Inflammatory macrophage treated with lipopolysaccharide for 1 hour (primary cell): ENCODE measurements around the gene MAGI1.

ENCODE experiments used
- DNase-seq, 2 donors: peaks; one replicate each; pipeline ENCODE4 v3.0.0-alpha.2; 2020 to 2022

Gene MAGI1

DNA sequence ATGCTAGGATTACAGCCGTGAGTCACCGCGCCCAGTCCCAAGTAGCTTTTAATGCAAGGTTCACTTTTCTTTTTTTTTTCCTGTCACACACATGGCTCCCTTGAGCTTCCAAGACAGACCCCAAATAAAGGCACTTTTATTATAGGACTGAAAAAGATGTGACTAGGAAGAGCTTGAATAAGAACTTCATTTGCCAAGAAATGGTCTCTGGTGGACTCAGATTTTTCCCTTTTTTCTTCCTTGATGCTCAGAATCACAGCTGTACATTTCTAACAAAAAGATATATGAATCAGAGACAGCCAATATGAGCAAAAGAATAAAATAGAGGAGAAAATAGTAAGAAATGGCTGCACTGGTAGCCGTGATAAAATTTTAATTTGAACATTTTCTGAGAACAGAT is 337.2 kb downstream of the MAGI1 start:
- DNase-seq: no peak

DNA sequence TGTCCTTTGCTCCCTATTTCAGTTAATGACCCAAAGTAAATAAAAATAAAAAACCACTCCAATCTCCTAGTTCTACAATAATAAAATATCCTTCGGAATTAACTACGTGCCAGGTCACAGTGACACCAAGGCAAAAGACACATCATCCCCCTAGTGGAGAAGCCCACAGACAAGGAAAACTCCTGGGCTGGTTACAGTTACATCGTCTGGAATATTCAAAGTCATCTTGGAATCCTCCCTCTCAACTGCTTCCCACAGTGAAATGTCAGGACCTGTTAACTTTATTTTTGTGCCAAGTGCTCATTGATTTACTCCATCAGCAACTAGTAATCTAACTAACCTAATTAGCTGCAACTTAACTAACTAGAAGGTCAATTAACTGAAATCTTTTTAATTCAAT is 349.3 kb downstream of the MAGI1 start:
- DNase-seq: no peak

DNA sequence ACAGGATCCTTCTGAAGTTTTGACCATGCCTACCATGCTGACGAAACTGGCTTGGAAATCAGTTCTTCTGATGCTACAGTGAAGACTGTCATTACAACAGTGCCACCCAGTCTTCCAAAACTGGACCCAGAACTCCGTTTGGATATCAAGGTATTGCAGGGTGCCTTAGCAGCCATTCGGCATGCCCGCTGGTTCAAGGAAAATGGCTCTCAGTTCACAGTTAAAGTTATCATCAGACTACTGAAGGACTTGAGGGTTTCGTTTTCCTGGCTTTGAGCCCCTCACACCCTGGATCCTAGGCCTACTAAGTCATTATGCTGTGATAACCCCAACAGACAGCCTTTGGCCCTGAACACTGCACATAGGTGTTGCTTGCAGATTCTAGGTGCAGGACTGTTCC is 351.0 kb downstream of the MAGI1 start:
- no peak for DNase-seq

DNA sequence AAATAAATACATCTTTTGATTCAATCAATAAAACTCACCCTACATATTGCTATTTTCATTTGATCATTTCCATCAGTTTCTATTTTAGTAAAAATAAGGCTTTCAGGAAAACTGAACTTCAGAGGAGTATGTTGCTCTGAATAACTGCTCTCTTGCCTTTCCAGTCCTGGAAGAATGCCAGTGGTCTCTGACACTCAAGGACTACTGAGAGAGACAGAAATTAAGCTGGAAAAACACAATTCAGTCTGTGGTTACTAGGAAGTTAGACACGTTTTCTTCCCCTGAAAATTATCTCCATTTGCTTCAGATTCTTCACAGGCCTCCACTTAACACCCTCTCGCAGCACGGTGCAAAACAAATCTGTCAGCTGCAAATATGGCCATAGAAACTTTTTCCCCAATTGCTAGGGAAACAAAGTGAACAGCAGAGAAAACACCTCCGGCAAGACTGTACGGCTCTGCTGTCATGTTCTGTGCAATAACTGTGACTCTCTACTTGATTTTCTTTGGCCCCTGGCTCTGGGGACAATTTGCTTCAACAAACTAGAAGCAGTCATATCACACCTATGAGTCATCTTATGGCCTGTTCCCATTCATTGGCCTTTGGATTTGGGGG is 353.0 kb downstream of the MAGI1 start:
- no peak for DNase-seq

DNA sequence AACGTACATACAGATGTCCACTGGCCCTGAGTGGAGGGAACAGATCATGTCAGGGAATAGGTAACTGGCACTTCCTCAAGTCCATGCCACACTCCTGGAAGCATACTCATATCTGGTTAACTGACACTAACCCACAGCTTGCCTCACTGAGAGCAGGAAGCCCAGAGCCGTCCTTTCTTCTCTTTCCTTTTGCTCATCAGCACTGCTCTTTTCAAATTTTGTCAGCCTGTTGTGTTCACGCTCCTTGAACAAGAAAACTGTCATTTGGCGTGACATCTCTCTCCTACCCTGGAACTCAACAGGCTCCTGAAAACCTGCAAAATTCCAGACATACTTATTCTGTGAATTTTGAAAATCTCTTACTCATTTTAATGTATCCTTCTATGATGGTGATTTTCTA is 360.2 kb downstream of the MAGI1 start:
- DNase-seq: no peak

DNA sequence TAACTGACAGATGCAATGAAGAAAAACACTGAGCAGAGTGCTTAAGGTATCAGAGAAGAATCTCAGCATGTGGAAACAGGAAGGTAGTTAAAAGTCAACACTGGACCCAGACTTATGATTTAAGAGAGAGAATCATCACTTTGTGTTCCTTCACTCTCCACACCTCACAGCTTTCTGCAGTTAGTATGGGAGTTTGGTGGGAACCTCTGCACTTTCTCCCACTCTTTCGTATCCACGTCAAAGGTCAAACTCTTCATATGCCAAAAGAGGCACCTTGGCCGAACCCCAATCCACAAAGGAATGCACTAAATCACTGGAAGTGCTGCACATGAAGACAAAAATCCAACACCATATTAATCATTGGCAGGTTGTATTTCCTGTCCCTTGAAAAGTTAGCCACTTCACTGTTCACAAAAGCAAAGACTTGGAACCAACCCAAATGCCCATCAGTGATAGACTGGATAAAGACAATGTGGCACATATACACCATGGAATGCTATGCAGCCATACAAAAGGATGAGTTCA is 361.2 kb downstream of the MAGI1 start:
- DNase-seq: no peak

DNA sequence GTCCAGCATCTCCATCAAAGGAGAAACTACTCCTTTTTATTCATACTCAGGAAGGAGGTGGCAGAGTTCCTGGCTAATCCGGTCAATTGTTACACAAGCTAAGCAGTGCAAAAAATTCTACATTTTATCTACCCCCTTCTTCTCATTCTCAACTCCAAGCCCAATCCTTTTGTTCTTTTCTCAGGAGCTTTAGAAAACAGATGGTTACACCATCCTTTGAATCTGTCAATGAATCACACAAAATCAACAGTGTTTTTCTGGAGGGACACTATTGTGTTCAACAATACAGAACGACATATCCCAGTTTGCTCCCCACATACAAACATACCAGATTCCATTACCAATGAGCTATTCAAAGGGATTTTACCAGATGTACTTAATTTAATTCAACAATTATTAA is 362.1 kb downstream of the MAGI1 start:
- DNase-seq: no peak

DNA sequence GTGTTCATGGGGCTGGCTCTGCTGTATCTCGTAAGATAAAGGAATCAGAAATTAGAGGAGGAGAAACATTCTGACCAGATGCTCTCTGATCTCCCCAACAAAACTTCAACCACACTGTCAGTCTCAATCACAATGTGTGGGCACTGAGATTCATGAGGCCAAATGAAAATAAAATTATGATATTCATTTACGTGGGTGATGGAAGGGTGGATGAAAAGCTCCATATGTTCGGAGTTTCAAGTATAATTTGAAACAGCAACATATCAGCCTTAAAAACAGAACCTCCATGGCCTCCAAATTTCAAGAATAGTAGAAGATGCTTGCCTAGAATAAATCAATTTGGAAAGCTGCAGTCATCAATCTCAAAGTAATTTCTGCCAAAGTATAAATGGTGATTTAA is 363.7 kb downstream of the MAGI1 start:
- DNase-seq: no peak

DNA sequence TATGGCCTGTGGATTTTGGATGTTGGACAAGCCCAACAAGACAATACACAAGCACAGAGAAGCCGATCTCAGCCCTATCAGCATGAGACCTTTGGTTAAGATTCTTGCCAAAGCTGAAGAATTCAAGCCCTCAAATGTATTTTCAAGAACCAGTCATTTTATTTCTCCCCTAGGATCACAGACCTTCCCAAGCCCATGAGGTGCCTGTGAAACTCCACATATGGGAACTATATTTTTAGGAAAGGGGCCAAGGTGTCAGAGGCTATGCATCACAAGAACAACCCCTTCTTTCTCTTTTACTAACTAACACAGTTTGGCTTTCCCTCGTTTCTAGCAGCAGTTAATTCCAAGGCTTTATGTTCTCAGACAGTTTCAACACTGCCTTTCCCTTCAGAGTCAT is 364.5 kb downstream of the MAGI1 start:
- DNase-seq: no peak

DNA sequence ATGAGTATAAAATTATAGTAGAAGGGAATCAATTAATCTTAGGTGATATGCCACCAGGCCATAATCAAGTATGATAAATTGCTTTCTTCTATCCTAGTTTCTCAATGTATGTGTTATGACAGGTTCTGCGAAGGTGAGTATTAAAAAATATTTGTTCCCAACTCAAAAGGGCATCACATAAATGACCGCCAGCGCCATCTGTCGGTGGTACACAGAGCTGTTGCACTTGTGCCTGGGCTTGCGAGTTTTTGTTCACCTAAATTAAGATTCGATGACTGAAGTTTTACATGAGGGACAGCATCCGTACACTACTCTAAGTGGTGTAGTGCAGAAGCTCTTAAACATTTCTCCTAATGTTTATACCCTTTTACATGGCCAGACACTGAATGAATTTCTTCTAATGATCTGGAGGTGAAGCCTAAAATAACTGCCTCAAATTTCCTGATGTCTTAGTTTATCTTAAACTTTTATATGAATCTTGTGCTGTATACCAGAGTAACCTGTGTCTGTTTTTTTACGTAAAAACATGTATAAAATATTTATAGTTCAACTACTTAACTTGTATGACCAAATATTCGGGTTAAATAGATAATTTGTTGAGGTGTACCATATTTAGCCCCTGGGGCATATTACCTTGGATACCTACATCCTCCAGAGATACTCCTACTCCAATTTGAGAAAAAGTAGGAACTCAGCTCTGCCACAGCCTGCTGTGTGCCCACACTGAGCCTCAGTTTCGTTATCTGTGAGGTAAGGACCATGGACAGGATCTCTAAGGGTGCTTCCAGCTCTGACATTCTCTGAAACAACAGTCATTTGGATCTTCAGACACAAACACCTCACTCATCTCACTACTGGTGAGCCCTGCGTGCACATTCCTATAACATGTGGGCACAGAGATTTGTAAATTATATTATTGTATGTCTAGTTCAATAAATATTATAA is 365.6 kb downstream of the MAGI1 start:
- DNase-seq: peak; percentile 1 to 30

DNA sequence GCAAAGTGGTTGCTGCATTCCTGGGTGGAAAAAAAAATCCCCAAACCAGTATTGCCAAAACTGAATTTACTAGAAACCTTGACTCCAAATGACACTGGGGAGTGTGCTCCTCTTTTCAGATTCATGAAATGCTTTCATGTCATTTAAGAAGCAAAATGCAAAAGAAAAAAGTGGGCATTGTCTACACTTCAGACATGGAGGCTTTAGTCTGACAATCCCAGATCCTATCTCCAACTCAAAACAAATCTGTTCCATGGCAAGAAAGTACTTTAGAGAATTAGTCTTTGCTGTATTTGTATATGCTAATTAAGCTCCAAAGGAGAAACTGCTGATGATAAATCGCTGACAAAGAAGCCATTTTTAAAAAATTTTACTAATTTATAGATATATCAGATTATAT is 366.7 kb downstream of the MAGI1 start:
- no peak for DNase-seq

DNA sequence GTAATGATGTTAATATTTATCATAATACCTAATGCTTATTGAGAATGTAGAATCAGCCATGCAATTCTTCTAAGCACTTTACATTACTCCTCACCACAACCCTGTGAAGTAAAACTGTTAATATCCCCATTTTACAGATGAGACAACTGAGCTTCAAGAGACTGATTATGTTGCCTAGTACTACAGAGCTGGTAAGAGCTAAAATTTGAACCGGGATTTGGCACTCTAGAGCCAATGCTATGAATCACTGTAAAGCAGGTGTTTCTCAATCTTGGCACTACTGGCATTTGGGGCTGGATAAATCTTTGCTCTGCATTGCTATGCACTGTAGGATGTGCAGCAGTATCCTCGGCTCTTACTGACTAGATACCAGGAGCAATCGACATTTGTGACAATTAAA is 367.7 kb downstream of the MAGI1 start:
- no peak for DNase-seq

DNA sequence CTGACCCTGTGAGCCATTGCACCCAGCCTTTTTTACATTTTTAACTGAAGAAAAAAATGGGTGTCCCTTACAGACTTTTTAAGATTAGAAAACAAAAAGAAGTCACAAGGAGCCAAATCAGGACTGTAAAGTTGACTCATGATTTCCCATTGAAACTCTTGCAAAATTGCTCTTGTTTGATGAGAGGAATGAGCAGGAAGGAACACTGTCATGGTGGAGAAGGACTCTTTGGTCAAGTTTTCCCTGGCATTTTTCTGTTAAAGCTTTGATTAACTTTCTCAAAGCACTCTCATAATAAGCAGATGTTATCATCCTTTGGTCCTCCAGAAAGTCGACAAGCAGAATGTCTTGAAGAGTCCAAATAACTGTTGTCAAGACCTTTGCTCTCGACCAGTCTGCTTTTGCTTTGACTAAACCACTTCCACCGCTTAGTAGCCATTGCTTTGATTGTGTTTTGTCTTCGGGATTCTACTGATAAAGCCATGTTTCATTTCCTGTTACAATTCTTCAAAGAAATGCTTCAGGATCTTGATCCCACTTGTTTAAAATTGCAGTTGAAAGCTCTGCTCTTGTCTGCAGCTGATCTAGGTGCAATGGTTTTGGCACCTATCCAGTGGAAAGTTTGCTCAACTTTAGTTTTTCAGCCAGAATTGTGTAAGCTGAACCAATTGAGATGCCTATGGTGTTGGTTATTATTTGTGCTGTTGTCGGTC is 369.4 kb downstream of the MAGI1 start:
- DNase-seq: no peak

DNA sequence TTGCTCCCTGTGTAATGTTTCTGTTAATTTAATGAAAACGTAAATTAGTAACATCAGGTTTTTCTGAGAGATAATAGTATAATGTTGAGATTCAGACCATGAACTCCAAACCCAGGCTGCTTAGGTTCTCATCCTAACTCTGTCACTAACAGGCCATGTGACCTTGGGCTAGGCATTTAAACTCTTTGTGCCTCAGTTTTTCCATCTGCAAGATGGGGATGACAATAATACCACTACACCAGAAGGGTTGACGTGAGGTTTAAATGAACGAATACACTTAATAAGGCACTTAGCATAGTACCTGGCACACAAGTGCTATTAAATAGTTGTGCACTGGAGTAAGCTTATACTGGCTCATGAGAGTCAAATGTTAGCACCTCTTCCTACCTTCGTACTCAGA is 370.8 kb downstream of the MAGI1 start:
- DNase-seq: no peak

DNA sequence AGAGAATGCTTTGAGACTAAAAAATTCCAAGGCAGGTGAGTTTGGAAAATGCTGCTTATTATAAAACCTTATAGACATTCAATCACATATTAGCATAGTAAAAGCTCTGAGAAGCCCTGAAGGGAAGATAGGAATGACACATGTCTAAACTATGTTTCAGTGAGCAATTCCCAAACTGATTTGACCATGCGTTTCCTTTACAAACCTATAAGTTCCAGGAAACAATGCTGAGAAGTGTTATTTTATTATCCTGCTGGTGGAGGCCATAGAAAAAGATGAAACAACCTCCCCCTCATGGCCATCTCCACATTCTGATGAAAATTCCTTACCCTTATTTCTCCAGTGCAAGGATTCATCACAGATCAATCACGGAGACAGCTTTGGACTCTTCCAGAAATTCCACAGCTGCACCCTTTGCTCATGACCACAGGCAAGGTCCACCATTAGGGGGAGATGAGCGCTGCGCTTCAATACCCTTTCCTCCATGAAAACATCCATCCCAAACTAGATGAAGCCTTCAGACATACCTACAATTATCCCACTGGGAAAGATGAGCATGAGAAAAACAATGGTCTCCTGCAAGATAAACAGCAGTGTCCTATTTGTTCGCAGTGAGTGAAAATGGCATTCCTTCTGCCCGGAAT is 372.1 kb downstream of the MAGI1 start:
- no peak for DNase-seq

DNA sequence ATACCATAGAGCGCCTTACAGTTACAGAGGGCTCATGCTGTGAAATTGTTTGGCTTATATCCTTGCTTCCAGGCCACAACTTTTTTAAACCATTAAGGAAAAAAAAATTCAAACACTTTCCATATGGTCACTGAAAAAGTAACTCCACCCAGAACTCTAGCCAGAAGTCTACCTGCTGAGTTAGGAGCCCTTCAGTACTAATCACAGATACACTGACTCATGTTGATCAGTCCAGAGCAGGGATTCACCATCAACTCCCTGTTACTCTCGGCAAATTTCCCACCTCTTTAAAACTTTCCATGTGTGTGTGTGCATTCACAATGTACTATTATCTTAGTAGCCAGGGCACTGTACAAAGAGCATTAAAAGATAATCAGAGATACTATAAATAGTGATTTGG is 372.8 kb downstream of the MAGI1 start:
- no peak for DNase-seq

DNA sequence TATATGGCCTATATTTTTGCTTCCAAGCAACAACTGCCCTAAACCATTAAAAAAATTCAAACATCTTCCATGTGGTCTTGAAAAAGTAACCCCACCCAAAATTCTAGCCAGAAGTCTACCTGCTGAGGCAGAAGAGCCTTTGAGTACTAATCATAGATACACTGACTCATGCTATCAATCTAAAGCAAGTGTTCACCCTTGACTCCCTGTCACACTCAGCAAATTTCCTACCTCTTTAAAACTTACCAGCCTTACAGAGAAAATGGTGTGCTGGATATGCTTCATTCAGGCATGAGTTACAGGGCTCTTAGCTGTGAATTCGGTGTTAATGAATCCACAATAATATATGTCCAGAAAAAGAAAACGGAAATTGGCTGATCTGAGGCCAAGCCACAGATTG is 373.8 kb downstream of the MAGI1 start:
- no peak for DNase-seq

DNA sequence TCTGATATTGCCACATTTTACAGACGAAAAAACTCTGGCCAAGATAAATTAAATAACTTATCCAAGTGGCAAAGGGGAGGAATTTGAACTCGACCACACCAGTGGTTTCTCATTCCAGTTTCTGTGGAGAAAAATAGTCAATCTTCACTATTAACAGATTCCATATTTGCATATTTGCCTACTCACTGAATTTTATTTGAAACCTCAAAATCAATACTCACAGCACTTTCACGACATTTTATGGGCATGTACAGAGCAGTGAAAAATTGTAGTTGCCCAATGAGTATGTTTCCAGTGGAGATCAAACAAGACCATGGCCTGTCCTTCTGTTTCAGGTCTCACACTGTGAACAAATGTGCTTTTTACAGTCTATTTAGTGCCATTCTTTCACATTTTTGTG is 374.3 kb downstream of the MAGI1 start:
- no peak for DNase-seq

DNA sequence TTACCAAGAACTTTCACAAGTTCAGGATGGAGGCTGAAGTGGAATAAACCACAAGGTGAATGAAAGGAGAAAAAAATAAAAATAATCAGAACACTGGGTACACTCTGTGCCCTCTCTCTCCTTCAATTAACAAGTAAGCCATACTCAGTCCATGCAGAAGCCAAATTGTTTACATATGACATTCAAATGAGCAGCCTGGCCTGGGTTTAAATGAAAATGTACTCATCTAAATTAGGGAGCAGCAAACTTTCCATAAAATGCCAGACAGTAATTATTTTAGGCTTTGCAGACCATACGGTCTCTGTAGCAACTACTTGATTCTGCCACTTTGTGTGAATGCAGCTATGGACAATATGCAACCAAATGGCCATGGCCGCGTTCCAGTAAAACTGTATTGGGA is 376.6 kb downstream of the MAGI1 start:
- no peak for DNase-seq

DNA sequence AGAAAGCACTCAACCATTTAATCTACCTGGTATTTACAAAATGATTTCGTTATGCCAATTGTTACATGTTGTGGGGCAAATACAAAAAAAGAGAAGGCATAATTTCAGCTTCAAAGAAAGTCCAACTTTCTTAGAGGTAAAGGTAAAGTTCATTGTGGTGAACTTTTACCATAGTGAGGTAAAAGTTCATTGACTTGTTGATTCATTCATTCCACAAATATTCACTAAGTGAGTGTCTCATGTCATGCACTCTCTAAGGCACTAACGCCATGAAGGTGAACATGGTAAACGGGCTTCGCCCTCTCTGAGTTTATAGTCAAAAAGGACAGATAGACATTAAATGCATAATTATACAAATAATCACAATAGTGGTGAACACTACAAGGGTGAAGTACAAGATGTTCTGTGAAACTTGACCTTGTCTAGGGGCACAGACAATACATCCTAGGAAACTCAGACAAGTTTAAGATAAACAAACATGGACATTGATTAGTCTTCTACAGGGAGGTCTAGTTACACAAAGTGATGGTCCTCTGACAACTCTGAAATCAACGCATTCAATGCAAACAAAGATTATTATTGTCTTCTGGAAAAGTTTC is 378.6 kb downstream of the MAGI1 start:
- no peak for DNase-seq

DNA sequence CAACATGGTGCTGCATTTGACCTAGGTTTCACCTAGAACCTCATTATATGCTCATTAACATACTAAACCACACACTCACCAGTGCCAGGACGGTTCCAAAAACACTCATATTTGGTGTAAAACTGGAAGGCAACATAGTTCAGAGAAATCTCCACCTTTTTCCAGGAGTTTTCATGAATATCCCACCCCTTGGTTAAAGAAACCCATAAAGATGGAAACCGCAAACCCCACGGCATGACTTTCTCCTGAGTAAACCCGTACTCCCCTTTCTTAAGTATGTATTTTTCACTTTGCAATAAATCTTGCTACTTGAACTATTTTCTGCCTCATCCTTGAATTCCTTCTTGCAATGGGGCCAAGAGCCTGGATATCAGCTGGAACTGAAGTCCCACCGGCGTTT is 379.3 kb downstream of the MAGI1 start:
- no peak for DNase-seq

DNA sequence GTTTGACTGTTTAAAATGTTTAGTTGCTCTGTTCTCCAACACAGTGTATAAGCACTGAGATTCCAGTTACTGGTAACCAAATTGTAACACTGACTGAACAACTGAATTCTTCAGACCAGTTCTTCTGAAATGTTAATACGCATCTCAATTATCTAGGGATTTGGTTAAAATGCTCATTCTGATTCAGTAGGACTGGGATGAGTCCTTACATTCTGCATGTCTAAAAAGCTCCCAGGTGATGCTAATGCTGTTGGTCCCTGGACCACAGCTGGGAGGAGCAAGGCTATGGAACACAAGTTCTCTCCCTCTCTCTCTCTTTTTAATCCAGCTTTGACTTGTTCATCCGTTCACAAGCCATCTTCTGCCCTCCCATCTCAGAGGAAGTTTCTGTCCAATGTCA is 380.3 kb downstream of the MAGI1 start:
- no peak for DNase-seq

DNA sequence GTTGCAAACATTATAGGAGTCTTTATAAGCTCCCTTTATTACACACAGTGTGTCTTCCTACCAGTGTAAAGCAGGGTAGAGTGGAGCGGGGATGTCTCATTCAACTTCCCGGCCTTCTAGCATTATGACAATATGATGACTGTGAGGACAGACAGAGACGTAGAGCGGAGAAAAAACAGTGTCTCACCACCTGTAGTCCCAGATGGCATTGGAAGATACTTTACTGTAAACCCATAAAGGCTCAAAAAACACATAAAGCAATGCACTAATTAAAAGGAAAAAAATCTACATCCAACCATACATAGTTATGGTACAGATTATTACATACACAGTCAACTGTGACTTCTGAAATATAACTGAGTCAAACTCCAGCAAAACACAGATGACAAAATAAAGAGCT is 383.7 kb downstream of the MAGI1 start:
- DNase-seq: no peak
